ENCODE measurements around the gene DNAJA1.
"Not testable (repeated sequence)": the region's sequence is repeated elsewhere in the genome, so short reads cannot be mapped to it uniquely, and the experiment has no call there.

Gene DNAJA1

GRCh38 chr9:33024966-33025571 is at the start of gene DNAJA1:
TSS of gene DNAJA1 (plus strand) at chr9:33025273. CDS start at chr9:33026485, 1,212 bp downstream.
- DNase-seq, result peak; percentile 84 to 93

GRCh38 chr9:32978051-32978450 is 47.0 kb upstream of the DNAJA1 start:
- no peak for DNase-seq

GRCh38 chr9:32986971-32987370 is 38.1 kb upstream of the DNAJA1 start:
- DNase-seq, result no peak

- DNase-seq, result no peak
These were observed 35.4 kb upstream of the DNAJA1 start for GRCh38 chr9:32989660-32990059.

GRCh38 chr9:32991897-32992594 is 33.0 kb upstream of the DNAJA1 start:
- DNase-seq, result no peak

- no peak for DNase-seq
These were observed 32.4 kb upstream of the DNAJA1 start for GRCh38 chr9:32992595-32993238.

- DNase-seq, result not testable (repeated sequence)
These were observed 24.4 kb upstream of the DNAJA1 start for GRCh38 chr9:33000682-33001055.

- not testable (repeated sequence) for DNase-seq
These were observed 19.7 kb upstream of the DNAJA1 start for GRCh38 chr9:33005335-33005734.

GRCh38 chr9:33007755-33008154 is 17.3 kb upstream of the DNAJA1 start:
- no peak for DNase-seq

GRCh38 chr9:33011831-33012230 is 13.2 kb upstream of the DNAJA1 start:
- no peak for DNase-seq

- no peak for DNase-seq
These were observed 12.6 kb upstream of the DNAJA1 start for GRCh38 chr9:33012328-33013069.

GRCh38 chr9:33013962-33014664 is 11.0 kb upstream of the DNAJA1 start:
- DNase-seq, result no peak

GRCh38 chr9:33014665-33015014 is 10.4 kb upstream of the DNAJA1 start:
- no peak for DNase-seq

GRCh38 chr9:33017283-33018041 is 7.6 kb upstream of the DNAJA1 start:
- DNase-seq, result no peak

- DNase-seq, result no peak
These were observed 5.3 kb upstream of the DNAJA1 start for GRCh38 chr9:33019797-33020196.

- DNase-seq, result no peak
These were observed 2.8 kb upstream of the DNAJA1 start for GRCh38 chr9:33022303-33022702.

- no peak for DNase-seq
These were observed 2.3 kb upstream of the DNAJA1 start for GRCh38 chr9:33022755-33023154.

- no peak for DNase-seq
These were observed 1.4 kb upstream of the DNAJA1 start for GRCh38 chr9:33023661-33024060.

- no peak for DNase-seq
These were observed 727 bp upstream of the DNAJA1 start for GRCh38 chr9:33024126-33024965.

GRCh38 chr9:33025572-33026342 is 684 bp downstream of the DNAJA1 start:
- peak; percentile 65 to 79 for DNase-seq
